Activated CD4-positive, alpha-beta T cell treated with anti-CD3 and anti-CD28 coated beads, Interleukin-2, amount 50 U/mL, for 16 hours (primary cell): Measurements from ENCODE around the gene ZFYVE27.

Source experiments
- DNase-seq: peaks from one replicate; pipeline ENCODE4 v3.0.0-alpha.2; 2020

Gene ZFYVE27

GRCh38 chr10:97771913-97772823, 35.2 kb downstream of the ZFYVE27 start, which contains the start of gene SFRP5:
Gene SFRP5 (minus strand): TSS chr10:97771999. CDS start chr10:97771833, 166 bp downstream.
- no peak for DNase-seq

GRCh38 chr10:97773096-97773495, 36.2 kb downstream of the ZFYVE27 start:
- no peak for DNase-seq

GRCh38 chr10:97774811-97775294, 37.9 kb downstream of the ZFYVE27 start:
- DNase-seq, result no peak

GRCh38 chr10:97777143-97777542, 40.2 kb downstream of the ZFYVE27 start:
- no peak for DNase-seq

GRCh38 chr10:97778452-97779302, 41.7 kb downstream of the ZFYVE27 start:
- DNase-seq, result no peak

GRCh38 chr10:97779492-97779891, 42.6 kb downstream of the ZFYVE27 start:
- no peak for DNase-seq

GRCh38 chr10:97779975-97780374, 43.0 kb downstream of the ZFYVE27 start:
- no peak for DNase-seq

GRCh38 chr10:97780841-97781617, 44.1 kb downstream of the ZFYVE27 start:
- DNase-seq, result no peak

GRCh38 chr10:97781618-97782331, 44.8 kb downstream of the ZFYVE27 start:
- DNase-seq, result no peak

GRCh38 chr10:97782455-97783228, 45.7 kb downstream of the ZFYVE27 start:
- DNase-seq, result no peak

- DNase-seq, result no peak
Measured at GRCh38 chr10:97784200-97784810, 47.4 kb downstream of the ZFYVE27 start.

GRCh38 chr10:97785231-97785630, 48.3 kb downstream of the ZFYVE27 start:
- DNase-seq, result no peak

GRCh38 chr10:97785731-97786130, 48.8 kb downstream of the ZFYVE27 start:
- DNase-seq, result no peak

GRCh38 chr10:97788552-97789442, 51.9 kb downstream of the ZFYVE27 start:
- no peak for DNase-seq

GRCh38 chr10:97789770-97790397, 53.0 kb downstream of the ZFYVE27 start:
- DNase-seq, result no peak

- peak; percentile 68 for DNase-seq
Measured at GRCh38 chr10:97791824-97792721, 55.1 kb downstream of the ZFYVE27 start.

- no peak for DNase-seq
Measured at GRCh38 chr10:97795886-97796285, 59.0 kb downstream of the ZFYVE27 start.

GRCh38 chr10:97796651-97797050, 59.7 kb downstream of the ZFYVE27 start:
- peak; percentile 67 for DNase-seq
